SJSA1 (cell line): ENCODE data around the gene AK9. TPM values are rescaled to one million over a fixed set of nuclear protein-coding genes. Genes with fewer than 3 reads are reported as not detected.
"Not testable (repeated sequence)": the region's sequence is repeated elsewhere in the genome, so short reads cannot be mapped to it uniquely, and the experiment has no call there.

Source experiments
- DNase-seq, 2 experiments: peaks; one replicate each; pipeline ENCODE4 v3.0.0-alpha.2; 2015 to 2020; ENCODE audit warnings: low spot score in 2 of 2, low read depth in 1 of 2
- H3K27ac ChIP-seq: fragments of 250-450 bp; sonication (Bioruptor Pico); 2 replicates; pipeline ENCODE4 v1.5.1; 2020; ENCODE audit warnings: mild to moderate bottlenecking, moderate library complexity
- H3K27me3 ChIP-seq: fragments of 250-450 bp; sonication (Bioruptor Pico); replicated peaks from 2 replicates; pipeline ENCODE4 v1.5.1; 2020; ENCODE audit warnings: mild to moderate bottlenecking, moderate library complexity
- H3K36me3 ChIP-seq: fragments of 250-450 bp; sonication (Bioruptor Pico); 2 replicates; pipeline ENCODE4 v1.5.1; 2020; ENCODE audit warnings: mild to moderate bottlenecking
- H3K4me1 ChIP-seq: fragments of 250-450 bp; sonication (Bioruptor Pico); replicated peaks from 2 replicates; pipeline ENCODE4 v1.6.1; 2021; ENCODE audit warnings: mild to moderate bottlenecking
- H3K4me3 ChIP-seq: fragments of 250-450 bp; sonication (Bioruptor Pico); 2 replicates; pipeline ENCODE4 v1.5.1; 2020; ENCODE audit warnings: mild to moderate bottlenecking
- H3K9me3 ChIP-seq: fragments of 250-450 bp; sonication (Bioruptor Pico); replicated peaks from 2 replicates; pipeline ENCODE4 v1.5.1; 2020; ENCODE audit warnings: mild to moderate bottlenecking
- total RNA-seq: library from RNA; depleted of rRNA; stranded (reverse); fragments of >200 nt; shearing (Covaris generic); gene quantifications from 2 replicates; pipeline ENCODE4 v1.2.3, GENCODE V29; 2014

The AK9 gene
- total RNA-seq, 1 experiment from 2014 or later: 2.1 TPM

DNA sequence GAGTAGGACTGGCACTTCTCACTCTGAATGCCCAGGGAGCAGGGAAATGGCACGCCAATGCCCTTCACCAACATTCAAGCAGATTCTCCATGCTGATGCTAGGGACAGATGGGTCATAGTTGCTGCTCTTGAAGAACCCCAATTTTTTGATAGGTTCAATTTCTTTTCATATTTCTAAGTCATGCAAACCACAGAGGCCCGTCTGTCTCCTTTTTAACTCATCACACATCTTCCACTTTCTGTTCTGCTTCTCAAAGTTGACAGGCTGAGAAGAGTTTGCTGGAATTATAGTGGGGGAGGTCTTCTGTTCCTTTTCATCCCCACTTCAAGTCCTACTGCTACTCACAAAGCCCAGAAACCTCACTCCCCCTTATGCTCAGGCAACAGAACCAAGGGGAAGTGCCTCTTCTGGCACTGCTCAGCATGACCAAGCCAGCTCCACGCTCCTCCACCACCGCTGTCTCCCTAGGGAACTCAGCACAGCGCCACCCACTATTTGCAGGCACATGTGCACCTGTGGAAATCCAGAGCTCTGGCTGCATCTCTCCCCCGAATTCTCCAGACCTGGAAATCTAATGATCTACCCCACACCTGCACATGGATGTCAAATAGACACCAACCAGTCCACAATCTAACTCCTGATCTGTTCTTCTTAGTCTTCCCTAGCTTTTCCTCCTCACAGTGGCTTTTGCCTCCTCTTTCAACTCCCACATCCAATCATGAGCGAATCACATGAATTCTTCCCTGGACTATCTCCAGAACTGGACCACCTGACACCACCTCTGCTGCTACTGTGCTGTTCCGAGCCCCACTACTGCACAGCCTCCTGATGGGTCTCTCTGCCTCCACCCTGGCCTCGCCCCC is 218.6 kb downstream of the AK9 start:
- Histone ChIP-seq H3K9me3 (no peaks in the 10 kb centered on the region), H3K27me3 (no peaks in the 10 kb centered on the region), H3K27ac (no peak overlapping the region), H3K36me3 (peaks cover 93% of the 10 kb centered on the region), H3K4me1 (peaks cover 10% of the 10 kb centered on the region), H3K4me3 (no peak overlapping the region)
- DNase-seq: no peak

DNA sequence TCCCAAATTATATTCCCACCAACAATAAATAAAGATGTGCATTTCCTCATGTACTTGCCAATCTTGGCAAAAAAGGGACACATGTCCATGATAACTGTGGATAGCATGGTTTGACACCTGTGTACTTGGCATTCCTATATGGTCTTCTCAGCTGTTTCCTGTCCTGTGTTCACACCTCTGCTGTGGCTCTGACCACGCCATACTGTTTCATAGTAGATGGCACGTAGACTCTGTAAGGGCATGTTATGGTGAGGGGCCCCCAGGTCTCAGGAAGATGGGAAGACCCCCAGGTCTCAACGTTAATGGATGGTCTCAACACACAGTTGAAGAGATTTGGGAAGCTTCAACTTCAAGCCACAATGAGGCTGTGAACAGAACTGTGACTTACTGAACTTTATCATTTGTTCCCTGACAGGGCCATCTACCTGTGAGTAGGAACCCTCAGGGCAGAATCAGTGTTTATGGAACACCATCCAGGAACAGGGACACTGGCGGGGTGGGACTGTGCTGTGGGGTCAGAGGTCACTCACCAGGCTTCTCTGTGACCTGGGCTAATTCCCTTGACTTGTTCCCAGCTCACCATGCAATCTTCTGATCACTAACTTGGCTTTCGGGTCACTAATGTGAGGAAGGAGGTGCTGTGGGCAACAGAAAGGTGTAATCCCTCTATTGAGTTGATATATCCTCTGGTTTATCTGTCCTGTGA is 219.7 kb downstream of the AK9 start:
- H3K27ac ChIP-seq: no peak overlapping the region
- no peak overlapping the region for H3K4me3 ChIP-seq
- no peaks in the 10 kb centered on the region for H3K27me3 ChIP-seq
- H3K36me3 ChIP-seq: peaks cover 93% of the 10 kb centered on the region
- no peak for DNase-seq
- H3K4me1 ChIP-seq: 0 out of 2 replicates have a peak, but pooled peaks cover 5% of the 10 kb centered on the region
- no peaks in the 10 kb centered on the region for H3K9me3 ChIP-seq

DNA sequence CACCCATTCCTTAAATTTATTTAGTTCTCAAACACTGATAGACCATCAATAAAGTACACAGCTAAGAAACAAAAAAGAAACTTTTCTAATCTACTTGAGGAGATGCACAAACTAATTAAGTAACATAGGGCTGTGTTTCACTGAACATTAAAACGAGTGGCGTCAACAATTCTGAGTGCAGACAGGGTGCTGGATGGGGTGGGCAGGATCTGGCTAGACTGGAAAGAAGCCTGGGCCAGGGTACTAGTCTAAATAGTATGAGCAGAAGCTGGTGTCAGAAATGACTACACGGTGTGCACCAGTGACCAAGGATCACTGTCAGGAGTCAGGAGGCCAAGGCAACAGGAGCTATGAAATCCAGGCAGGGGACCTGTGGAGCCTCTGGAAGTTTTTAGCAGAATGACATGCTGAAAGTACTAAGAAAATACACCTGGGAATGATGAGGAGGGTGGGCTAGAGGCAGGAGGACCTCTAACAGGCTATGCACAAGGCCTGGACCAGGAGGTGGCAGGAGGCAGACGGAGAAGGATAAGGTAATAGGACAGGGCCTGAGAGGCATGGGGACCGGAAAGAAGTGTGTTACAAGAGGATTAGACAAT is 221.3 kb downstream of the AK9 start:
- H3K4me1 ChIP-seq: 0 out of 2 replicates have a peak, but pooled peaks cover 5% of the 10 kb centered on the region
- no peak overlapping the region for H3K27ac ChIP-seq
- H3K4me3 ChIP-seq: no peak overlapping the region
- no peak for DNase-seq
- H3K9me3 ChIP-seq: no peaks in the 10 kb centered on the region
- H3K27me3 ChIP-seq: no peaks in the 10 kb centered on the region
- H3K36me3 ChIP-seq: peaks cover 93% of the 10 kb centered on the region

DNA sequence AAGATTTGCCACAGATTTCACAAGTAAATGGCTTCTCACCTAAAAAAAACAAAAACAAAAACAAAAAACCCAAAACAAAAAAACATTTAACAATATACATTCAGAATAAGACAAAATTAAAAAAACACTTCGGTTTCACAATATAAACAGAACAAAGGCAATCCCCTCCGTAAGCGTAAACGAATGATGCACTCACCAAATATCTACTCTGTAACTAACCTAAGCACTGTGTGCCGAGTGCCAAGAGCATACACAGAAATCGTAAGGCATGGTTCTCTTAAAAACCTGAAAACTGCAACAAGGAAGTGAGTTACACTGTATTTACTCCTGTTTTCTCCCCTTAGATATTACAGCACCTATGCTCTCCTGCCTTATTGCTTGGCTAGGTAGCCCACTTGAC is 223.3 kb downstream of the AK9 start:
- H3K27me3 ChIP-seq: no peaks in the 10 kb centered on the region
- no peak overlapping the region for H3K27ac ChIP-seq
- H3K4me1 ChIP-seq: 0 out of 2 replicates have a peak, but pooled peaks cover 5% of the 10 kb centered on the region
- peaks cover 93% of the 10 kb centered on the region for H3K36me3 ChIP-seq
- no peak overlapping the region for H3K4me3 ChIP-seq
- H3K9me3 ChIP-seq: no peaks in the 10 kb centered on the region
- no peak for DNase-seq

- Histone ChIP-seq H3K4me1 (0 out of 2 replicates have a peak, but pooled peaks cover 5% of the 10 kb centered on the region), H3K4me3 (no peak overlapping the region), H3K36me3 (peaks cover 91% of the 10 kb centered on the region), H3K27me3 (no peaks in the 10 kb centered on the region), H3K27ac (no peak overlapping the region), H3K9me3 (no peaks in the 10 kb centered on the region)
- no peak for DNase-seq
Observed at GRCh38 chr6:109466212-109466923, 224.6 kb downstream of the AK9 start.

GRCh38 chr6:109465772-109466171 is 225.2 kb downstream of the AK9 start:
- no peak for DNase-seq
- Histone ChIP-seq H3K4me1 (0 out of 2 replicates have a peak, but pooled peaks cover 5% of the 10 kb centered on the region), H3K27ac (no peak overlapping the region), H3K36me3 (peaks cover 88% of the 10 kb centered on the region), H3K4me3 (no peak overlapping the region), H3K27me3 (no peaks in the 10 kb centered on the region), H3K9me3 (no peaks in the 10 kb centered on the region)

DNA sequence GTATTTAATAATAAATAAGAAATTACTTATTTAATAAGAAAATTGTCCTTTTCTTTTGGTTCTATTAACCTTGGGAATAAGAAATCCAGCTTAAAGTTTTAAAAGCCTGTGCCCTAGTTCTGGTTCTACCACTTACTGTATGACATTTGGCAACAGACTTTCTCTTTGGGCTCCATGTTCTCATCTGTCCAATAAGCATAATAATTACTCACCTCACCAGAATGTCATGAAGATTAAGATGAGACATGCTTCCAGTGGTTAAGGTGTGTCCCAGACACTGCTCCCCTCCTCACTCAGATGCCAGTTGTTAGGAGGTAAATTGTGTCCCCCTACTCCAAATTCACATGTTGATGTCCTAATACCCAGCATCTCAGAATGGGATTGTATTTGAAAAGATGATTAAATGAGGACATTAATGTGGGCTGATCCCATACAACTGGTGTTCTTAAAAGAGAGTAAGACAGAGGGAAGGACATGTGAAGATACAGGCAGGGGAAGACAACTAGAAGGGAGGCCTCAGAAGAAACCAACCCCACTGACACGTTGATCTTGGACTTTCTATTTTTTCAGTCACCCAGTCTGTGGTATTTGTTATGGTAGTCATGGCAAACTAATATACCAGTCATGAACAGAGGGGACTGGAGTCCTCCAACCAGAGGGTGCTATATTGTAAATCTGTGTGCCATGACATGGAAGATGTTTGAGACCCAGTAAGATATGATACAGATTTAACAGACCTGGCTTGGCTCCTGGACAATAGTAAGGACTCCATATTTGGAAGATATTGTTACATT is 229.1 kb downstream of the AK9 start:
- Histone ChIP-seq H3K9me3 (no peaks in the 10 kb centered on the region), H3K27ac (no peak overlapping the region), H3K4me3 (no peak overlapping the region), H3K4me1 (peaks cover 2% of the 10 kb centered on the region), H3K36me3 (peaks cover 54% of the 10 kb centered on the region), H3K27me3 (no peaks in the 10 kb centered on the region)
- DNase-seq: no peak

DNA sequence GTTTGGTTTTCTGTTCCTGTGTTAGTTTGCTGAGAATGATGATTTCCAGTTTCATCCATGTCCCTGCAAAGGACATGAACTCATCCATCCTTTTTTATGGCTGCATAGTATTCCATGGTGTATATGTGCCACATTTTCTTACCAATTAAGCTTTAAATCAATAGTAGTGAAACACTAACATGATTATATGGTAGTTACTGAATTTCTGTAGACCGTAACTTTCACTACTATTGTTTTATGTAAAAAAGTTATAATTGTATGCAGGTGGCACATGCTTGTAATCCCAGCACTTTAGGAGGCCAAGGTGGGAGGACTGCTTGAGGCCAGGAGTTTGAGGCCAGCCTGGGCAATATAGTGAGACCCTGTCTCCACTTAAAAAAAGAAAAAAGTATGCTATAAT is 229.8 kb downstream of the AK9 start:
- H3K36me3 ChIP-seq: peaks cover 46% of the 10 kb centered on the region
- not testable (repeated sequence) for DNase-seq, H3K9me3 ChIP-seq, H3K27ac ChIP-seq, H3K27me3 ChIP-seq, H3K4me3 ChIP-seq, H3K4me1 ChIP-seq

DNA sequence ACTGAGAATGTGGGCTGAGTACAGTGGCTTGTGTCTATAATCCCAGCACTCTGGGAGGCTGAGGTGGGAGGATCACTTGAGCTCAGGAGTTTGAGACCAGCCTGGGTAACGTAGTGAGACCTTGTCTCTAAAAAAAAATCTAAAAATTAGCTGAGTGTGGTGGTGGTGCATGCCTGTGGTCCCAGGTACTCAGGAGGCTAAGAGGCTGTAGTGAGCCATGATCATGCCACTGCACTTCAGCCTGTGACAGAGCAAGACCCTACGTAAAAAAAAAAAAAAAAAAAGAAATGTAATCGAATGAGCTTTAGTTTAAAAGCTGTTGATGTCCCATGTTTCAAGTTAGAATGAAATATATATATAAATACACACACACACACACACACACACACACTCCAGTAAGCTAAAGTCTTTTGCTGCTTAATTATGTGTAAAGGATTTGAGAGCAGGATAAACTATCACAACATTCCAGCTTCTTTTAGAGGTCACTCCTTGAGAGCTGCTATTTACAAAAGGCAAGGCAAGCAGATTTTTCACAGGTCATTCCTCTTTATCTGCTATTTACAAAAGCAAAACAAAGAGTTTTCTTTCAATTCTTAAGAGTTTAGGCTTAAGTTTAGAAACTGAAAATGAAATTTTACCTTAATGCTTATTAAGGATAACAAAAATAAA is 230.7 kb downstream of the AK9 start:
- Histone ChIP-seq H3K9me3 (no peaks in the 10 kb centered on the region), H3K4me3 (no peak overlapping the region), H3K27me3 (no peaks in the 10 kb centered on the region), H3K27ac (no peak overlapping the region), H3K36me3 (peaks cover 39% of the 10 kb centered on the region), H3K4me1 (peaks cover 10% of the 10 kb centered on the region)
- DNase-seq: no peak

DNA sequence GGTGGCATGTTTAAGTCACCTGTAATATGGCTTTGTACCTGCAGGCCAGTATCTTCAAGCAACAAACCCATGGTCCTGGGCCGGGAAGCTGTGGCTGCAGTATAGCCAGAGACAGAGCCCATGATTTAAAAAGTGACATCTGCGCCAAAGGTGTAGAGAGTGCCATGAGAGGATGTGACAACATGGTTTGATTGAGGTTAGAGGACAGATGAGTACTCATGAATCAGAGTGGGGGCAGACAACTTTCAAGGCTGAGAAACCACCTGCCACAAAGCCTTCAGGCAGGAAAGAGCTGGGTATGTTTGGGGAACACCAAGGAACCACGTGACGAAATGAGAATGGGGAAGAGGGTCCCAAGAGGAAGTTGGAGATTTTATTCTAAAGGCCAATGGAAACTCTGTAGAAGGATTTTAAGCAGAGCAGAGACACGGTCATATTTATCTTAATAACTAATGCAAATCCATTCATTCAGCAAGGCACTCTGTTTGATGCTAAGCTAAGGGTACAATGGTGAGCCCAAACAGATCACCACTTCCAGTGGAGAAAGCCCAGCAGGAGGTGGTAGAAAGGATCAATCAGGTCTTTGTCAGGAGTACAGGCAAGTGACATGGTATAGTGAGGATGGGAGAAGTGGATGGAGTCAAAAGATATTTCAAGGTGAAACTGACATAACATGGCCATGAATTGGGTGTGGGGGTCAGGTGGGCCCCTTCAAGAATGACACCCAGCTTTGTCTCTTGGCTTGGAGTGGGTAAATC is 232.0 kb downstream of the AK9 start:
- Histone ChIP-seq H3K27me3 (no peaks in the 10 kb centered on the region), H3K27ac (no peak overlapping the region), H3K4me1 (peaks cover 17% of the 10 kb centered on the region), H3K4me3 (no peak overlapping the region), H3K9me3 (no peaks in the 10 kb centered on the region), H3K36me3 (peaks cover 34% of the 10 kb centered on the region)
- DNase-seq: no peak

DNA sequence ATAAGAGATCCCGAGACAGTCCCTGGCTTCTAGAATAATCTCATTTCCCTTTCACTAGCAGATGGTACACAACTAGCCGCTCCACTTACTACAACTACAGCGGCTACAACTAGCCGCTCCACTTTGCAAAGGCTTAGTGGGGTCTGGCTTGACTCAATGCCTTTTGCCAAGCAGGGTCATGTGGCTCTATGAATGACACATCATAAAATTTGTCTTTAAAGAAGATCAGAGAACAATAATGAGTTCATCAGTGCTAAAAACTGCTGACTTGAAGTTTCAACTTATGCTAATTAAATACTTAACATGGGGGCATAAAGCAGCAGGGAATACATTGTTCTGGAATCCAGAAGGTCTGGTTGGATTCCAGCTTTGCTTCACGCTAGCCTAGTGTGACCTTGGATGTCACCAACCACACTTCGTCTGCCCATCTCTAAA is 233.4 kb downstream of the AK9 start:
- Histone ChIP-seq H3K27me3 (no peaks in the 10 kb centered on the region), H3K4me1 (peaks cover 19% of the 10 kb centered on the region), H3K4me3 (no peak overlapping the region), H3K9me3 (no peaks in the 10 kb centered on the region), H3K27ac (no peak overlapping the region), H3K36me3 (peaks cover 35% of the 10 kb centered on the region)
- no peak for DNase-seq
